Activated CD8-positive, alpha-beta memory T cell treated with anti-CD3 and anti-CD28 coated beads for 36 hours (primary cell): ENCODE measurements around the gene CDH4. TPM values are rescaled to one million over a fixed set of nuclear protein-coding genes. Genes with fewer than 3 reads are reported as not detected.

ENCODE experiments used
- CTCF ChIA-PET: fragments of 350-600 bp; sonication (Branson Sonifier 250); formaldehyde crosslinking; loops from one replicate; lab custom pipeline; 2021; ENCODE audit warnings: antibody characterized with exemption; lab: Charles Lee
- POLR2A ChIA-PET: fragments of 350-600 bp; sonication (Branson Sonifier 250); formaldehyde crosslinking; loops from one replicate; lab custom pipeline; 2021; ENCODE audit warnings: antibody characterized with exemption; lab: Charles Lee
- total RNA-seq, 2 experiments: library from RNA; stranded (reverse); gene quantifications; one replicate each; pipeline ENCODE4 v1.2.3, GENCODE V29; 2021

CDH4 gene
- total RNA-seq, 2 experiments from 2014 or later, result not detected

DNA sequence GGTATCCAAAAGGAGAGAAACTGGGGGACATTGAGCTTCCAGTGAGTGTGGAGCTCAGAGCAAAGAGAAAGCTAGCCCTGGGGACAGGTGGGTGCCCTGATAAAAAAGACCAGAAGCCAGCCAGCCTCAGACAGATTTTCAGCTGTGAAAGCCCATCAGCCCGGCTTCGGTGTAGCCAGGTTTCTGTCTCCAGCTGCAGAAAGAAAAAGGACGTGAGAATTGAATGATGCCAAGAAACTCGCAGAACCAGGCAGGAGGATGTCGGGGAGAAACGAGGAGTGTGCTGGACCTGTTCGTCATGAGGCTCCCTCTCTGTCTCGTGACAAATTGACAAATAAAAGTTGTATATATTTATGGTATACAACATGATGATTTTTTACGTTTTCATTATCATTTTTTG lies 63.3 kb downstream of the CDH4 start:
- POLR2A ChIA-PET, result no interaction called here
- CTCF ChIA-PET, result no interaction called here

DNA sequence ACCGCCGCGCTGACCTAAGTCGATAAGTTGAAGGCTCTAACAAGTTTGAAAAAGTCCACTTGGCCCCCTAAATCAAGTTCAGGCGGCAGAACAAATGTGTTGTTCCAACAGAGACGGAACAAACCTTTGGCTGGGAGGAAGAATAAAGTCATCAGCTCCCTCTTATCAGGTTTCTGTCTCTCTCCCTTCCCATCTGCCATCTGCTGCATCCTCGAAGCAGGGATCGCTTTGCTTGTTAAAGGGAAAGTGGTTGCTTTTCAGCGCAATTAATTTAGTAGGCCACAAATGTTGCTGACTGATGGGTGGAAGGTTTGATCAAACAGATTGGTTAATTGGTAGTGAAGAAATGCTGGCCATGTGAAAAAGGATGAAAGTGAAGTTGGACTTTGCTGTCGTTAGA lies 64.3 kb downstream of the CDH4 start:
- CTCF ChIA-PET, result no interaction called here
- POLR2A ChIA-PET, result no interaction called here

DNA sequence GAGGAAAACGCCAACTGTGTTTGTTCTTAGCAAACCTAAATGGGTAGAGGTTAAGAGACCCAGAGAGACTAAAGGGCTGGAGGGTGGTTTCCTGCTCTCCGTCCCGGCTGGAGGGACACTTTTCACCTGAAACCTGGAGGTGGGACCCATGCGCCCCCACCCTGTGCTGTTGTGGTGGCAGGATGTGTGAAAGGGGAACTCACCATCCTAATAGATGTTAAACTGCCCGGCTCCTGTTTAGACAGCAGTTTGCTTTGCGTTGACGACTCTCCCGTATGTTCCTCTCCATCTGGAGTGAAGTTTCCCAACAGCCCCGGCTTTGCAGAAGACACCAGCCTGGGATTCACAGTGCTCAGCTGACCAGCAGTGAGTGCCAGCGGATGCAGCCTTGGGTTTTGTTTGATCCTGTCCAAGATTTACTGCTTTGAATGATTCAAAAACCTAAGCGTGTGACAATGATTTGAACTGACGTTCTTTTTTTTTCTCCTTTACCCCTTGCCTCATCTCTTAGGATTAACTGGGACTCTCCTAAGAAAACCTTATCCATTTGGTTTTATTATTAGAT lies 66.0 kb downstream of the CDH4 start:
- POLR2A ChIA-PET, result no interaction called here
- CTCF ChIA-PET, result no interaction called here

DNA sequence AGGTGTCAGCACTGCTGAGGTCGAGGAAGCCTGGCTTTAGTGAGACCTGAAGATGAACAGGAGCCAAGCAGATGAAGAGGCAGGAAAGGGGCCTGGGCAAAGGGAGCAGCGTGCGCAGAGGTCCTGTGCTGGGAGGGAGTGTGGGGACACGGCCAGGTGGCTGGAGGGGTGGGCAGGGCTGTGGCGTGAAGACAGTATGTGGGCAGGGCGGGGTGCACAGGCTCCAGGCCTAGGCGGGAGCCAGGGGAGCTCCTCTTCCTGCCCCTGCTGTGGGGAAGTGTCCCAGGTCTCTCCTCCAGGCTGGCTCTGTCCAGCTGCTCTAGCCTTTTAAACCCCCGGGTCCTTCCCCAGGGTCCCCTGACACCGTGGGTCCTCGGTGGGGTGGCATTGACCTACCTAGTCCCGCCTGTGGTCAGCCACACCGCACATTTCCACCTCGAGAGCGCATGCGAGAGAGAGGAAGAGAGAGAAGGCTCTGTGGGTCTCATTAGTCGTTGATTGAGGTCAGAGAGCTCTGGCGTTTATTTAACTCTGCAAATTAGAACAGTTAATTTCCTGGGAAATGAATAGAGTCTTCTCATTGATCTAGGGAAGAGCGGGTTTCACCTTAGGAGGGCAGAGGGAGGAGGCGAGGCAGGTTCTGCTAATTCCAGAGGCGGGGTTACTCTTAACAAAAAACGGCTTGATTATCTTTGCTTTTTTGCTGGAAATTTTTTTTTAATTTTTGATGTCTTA lies 68.8 kb downstream of the CDH4 start:
- CTCF ChIA-PET, result no interaction called here
- POLR2A ChIA-PET, result no interaction called here

DNA sequence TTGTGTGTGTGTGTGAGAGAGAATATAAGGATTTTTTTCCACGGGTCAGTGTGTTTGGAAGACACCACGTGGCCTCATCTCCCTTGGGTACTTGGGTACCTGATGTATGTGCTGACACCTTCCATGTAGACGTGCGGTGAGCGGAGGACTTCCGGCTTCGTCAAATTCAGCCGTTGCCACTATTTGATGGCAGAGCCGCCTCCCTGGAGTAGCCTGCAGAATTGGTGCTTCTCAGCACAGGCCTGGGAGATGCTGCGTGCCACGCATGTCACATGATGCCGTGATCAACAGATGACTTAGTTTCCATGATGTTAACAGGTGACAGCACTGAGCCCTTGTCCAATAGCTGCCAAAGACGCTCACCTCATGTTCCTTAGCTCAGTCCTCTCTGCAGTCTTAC lies 69.4 kb downstream of the CDH4 start:
- POLR2A ChIA-PET, result no interaction called here
- CTCF ChIA-PET, result no interaction called here

DNA sequence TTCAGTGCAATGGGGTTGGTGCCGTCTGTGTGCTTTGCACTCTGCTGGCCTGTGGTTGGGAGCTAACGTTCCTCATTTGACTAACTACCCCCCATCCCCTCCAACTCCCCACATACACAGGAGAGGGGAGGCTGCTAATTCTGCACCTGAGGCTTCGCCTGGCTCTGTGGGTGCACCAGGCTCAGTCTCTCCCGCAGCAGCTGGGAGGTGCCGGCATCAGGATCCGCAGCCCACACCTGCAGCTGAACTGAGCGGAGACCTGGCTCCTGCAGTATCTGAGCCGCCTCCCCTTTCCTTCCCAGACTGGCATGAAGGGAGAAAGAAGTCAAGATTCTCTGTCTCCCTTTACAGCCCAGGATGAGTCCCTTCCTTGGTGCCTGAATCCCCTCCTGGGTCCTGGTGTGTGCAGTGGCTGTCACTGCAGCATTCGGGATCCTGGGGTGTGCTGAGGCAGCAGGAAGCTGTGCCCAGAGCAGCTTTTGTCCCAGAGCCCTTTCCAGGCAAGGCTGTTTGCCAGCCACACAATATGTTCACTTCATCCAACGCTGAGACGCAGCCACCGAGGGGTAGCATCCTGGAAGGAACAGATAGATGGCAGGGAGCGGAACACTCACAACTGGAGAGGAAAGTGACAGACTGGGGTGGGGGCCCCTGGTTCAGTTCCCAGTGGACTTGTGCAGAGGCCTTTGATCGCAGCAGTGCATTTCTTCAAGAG lies 70.2 kb downstream of the CDH4 start:
- CTCF ChIA-PET, result no interaction called here
- POLR2A ChIA-PET, result no interaction called here

DNA sequence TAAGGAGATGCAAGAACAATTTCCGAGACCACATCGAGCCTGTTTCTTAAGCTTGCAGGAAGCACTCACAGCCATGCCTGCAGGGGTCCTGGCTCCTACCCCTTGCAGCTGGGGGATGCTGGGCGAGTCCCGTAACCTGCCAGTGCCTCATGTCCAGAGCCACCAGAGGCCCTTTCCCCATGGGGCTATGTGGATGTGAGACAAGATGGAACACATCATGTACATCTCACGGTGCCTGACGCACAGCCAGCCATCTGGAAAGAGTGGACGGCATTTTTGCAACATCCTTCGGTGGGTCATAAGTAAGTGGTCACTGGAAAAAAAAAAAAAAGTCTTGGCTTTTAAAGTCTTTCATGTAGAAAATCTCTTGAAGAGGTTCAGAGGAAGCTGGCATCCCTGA lies 72.8 kb downstream of the CDH4 start:
- ChIA-PET POLR2A (no interaction called here), CTCF (no interaction called here)

DNA sequence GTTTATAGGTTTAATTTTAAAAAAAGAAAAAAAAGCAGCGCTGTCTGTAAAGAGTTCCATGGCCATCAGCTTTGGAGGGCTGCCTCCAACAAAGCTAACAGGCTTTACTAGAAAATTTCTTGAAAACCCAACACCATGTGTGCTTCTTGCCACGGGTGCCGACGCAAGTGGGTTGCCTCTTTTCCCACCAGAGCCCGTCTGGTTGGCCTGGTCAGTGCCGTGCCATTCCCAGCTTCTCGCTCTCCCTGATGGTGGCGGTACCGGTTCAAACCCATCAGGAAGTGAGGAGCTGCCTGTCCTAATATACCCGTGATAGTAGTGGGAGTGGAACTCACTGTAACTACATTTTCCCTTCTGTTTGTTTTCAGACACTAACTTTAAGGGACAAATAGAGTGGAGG lies 73.7 kb downstream of the CDH4 start:
- CTCF ChIA-PET, result no interaction called here
- POLR2A ChIA-PET, result no interaction called here

DNA sequence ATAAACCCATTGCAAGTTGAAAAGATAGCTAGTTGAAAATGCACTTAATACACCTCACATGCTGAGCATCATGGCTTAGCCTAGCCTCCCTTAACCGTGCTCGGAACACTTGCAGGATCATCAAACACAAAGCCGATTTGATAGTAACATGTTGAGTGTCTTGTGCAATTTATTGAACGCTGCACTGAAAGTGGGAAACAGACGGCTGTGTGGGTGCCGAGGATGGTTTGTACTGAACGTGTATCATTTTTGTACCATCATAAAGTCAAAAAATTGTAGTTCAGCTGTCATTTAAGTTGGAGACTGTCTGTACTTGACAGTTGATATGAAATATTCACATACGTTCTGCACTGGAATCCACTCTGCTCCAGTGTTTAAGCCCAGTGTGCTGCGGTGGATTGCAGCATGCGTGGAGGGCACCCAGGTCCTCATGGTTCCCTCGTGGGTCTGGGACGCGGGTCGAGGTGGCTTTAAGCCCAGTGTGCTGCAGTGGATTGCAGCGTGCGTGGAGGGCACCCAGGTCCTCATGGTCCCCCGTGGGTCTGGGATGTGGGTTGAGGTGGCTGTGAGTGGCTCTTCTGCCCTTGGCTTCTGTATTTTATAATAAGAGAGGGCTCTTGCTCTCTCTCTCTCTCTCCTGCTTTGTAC lies 77.0 kb downstream of the CDH4 start:
- CTCF ChIA-PET, result no interaction called here

DNA sequence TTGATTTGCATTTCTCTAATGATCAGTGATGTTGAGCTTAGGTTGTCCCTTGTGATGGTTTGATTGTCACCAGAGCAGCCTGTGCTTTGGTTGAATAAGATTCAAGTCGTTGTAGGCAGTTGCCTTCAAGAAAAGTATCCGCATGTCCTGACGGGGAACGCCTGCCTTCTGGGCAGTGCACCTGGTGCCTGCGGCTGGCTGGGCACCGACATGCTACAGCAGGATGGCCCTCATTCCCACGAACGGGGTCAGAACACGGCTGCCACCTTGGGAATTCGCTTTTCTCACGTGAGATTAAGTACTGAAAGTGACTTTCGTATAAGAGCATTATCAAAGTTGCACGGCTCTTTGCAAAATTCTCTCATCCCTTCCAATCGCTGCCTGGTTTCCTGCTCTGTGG lies 78.4 kb downstream of the CDH4 start:
- CTCF ChIA-PET, result no interaction called here
- POLR2A ChIA-PET, result no interaction called here

More for the DNA sequence above, 77.0 kb downstream of the CDH4 start:
- POLR2A ChIA-PET, result no interaction called here

DNA sequence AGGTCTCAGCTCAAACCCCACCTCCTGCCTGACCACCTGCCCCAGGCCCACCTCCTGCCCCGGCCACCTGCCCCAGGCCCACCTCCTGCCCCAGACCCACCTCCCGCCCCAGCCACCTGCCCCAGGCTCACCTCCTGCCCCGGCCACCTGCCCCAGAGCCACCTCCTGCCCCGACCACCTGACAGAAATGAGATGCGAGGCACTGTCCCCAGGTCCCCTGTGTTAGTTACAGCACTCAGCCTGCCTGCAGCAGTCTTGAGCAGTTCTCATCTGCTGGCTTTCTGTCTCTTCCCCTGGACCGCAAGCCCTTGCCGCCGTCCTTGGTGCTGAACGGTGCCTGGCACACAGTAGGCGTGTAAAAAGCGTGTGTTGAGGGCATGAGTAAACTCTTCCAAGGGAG lies 79.5 kb downstream of the CDH4 start:
- POLR2A ChIA-PET, result no interaction called here
- CTCF ChIA-PET, result no interaction called here

DNA sequence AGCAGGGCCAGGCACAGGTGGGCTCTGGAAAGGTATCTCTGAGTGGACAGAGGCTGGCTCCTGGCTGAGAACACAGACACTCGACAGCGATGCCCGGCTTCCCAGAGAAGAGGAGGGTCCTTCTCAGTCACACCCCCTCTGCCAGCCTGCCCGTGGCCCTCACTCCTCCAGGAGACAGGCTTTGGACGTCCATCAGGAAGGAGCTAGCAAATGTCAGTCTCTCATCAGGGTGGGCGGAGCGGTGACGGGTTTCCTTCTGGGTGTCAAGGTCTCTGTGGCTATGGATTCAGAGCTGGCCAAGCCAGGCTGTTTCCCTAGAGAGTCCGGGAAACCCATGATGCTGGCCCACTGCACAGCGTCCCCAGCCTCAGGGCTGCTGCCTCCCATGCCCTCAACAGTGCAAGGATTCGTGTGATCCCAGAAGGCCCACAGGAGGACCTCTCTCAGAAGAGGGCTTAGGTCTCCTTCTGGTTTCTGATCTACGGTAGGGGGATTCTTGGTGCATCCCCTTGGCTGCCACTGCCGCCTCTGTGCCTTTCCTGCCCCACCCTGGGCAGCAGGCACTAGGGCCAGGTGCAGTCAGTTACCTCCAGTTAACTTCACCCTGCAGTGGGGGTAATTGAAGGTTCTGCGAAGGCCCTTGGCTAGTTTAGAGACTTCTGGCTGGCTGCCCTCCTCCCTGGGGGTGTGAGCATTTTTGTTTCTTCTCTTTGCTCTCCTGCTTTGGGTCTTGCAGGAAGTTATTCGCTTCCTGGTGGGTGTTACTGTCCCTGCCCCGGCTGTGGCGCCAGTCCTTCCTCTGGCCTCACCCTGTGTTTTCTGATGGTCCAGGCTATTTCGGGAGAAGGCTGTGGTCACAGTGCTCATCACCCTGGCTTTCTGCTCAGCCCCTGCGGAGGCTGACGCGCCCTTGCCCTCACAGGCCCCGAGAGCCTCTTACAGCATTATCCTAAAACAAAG lies 80.2 kb downstream of the CDH4 start:
- CTCF ChIA-PET, result no interaction called here
- POLR2A ChIA-PET, result no interaction called here

DNA sequence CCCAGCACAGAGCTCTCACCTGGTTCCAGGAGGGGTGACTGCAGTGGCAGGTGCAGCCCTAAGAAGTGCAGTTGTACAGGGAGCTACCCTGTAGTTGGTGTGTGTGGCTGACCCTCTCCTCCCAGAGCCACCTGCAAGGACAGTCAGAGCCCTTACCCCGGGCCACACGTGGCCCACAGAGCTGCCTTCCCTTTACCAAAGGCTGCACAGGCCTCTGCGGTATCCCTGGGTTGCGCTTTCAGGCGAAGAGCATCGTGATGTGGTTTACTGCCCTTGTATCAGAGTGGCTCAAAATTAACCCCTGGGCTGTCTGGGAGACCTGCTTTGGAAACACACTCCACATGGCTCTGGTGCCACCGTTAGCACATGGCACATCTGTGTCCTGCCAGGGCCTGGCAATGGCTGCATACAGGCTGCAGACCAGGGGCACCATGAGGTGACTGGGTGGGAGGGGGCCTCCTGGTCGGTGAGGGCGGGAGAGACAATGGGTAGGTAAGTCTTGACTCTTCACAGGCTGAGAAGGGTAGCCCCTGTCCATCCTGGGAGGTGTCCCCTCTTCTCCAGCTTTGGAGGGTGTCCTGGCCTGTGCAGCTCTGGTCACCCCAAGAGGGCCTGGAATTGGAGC lies 81.5 kb downstream of the CDH4 start:
- ChIA-PET CTCF (no interaction called here), POLR2A (no interaction called here)

DNA sequence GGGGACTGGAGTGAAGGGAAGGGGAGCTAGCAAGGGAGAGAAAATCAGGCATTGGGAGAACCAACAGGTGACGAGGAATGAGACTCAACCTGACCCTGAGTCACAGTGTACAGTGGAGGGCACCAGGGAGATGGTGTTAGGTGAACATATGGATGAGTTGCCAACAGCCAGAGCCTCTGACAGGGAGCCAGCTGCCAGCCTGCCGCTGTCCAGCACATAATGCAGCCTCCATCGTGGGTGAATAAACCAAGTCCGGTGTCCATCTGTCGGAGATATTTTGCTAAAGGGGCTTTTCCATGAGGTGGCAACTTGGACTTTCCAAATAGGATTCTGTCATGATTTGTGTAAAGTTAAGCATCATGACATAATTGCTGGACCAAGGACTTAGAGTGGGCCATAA lies 88.1 kb downstream of the CDH4 start:
- POLR2A ChIA-PET, result no interaction called here
- CTCF ChIA-PET, result no interaction called here

DNA sequence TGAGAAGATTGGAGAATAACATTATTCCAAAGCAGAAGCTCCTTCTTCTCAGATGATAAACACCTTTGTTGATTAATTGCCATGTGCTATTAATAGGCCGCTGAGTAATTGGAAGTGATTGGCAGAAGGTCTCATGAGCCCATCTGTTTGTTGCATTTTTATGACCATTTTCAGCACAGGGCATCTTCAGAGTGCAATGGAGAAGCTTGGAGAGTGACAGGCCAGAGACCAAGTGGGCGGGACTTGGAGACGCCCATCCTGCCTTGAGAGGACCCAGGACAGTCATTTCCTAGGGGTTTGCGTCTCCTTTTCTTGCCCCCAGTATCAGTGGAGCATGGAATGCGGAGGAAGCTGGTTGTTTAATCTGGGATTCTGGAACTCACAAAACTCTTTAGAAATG lies 89.5 kb downstream of the CDH4 start:
- POLR2A ChIA-PET, result no interaction called here

DNA sequence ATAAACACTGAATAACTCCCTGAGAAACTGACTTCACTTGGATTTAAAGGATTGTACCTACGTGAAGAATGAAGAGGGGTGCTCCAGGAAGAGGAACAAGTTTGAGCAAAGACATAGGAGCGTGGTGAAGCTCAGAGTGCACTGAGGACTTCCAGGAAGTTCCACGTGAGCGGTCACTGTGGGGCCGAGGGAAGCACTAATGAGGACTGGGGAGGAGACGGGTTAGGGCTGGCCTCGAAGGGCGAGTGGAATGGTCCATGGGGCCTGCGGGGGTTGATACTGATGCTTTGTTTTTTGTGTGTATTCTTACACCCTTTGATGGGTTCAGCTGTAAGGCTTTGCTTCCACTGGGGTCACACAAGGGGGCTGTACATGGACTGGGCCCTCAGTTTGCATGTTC lies 91.9 kb downstream of the CDH4 start:
- ChIA-PET CTCF (no interaction called here), POLR2A (no interaction called here)

More for the DNA sequence above, 89.5 kb downstream of the CDH4 start:
- CTCF ChIA-PET, result no interaction called here

DNA sequence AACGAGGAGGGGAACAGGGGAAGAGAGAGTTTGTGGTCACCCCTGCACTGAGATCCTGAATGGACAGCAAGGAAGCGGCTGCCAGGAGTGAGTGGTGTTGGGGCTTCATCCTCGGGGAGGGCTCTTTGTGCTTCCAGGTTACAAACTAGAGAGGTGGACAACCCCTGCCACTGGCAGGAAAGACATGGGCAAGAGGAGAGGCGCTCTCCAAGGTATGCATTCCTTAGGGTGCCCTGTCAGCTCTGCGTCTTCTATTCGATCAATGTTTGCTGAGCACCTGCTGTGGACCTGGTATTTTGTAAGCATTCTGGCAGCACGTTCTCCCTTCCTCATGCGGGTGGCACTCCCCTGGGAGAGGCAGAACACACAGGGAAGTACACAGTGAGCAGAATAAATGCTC lies 93.6 kb downstream of the CDH4 start:
- POLR2A ChIA-PET, result no interaction called here
- CTCF ChIA-PET, result no interaction called here

DNA sequence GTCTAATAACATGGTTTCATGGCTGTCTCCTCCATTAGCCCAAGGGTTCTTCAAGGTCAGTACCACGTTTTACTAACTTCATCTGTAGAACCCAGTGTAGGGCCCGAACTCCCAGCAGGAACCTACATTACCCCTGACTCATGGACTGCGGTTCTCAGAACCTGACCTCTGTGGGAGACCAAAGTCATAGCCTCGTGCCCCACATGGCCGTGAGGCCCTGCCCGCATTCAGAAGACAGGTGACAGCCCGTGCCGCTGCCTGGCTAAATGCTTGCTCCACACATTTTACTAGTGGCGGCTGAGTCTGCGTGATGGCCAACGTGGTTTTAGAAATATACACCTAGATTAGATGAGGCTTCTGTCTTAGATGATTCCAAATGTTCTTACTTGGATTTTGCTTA lies 94.9 kb downstream of the CDH4 start:
- ChIA-PET POLR2A (no interaction called here), CTCF (no interaction called here)

DNA sequence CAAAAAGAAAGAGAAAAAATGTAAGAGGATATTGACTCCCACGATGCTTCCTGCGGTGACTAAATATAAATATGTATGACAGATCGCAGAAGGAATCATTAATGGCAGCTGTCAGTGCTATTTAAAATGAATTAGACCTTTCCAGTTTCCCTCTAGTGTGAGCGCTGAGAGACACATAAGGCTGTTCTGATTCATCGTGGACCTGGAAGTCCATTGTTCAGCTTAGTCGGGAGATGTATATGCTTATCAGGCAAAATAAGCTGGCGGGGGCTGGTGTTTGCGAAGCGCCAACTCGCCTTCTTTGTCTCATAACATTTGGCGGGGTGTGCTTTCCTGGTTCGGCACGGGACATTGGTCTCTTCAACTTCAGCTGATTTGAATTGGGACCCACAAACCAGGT lies 95.4 kb downstream of the CDH4 start:
- ChIA-PET CTCF (no interaction called here), POLR2A (no interaction called here)
